ENCODE results near the gene TMEM101. TPM values are rescaled to one million over a fixed set of nuclear protein-coding genes. Genes with fewer than 3 reads are reported as not detected.

Gene TMEM101
- total and polyA plus RNA-seq, 2 donors (not counting 1 experiment from before 2014, with no cell fraction given): 26.0 to 107 TPM

- Histone ChIP-seq H3K79me2 (ENCODE audit: control insufficient read depth, insufficient read depth, low read length) (no peaks in the 10 kb centered on the region), H3K27me3 (ENCODE audit: control insufficient read depth, insufficient read depth, low read length) (no peaks in the 10 kb centered on the region), H2AFZ (ENCODE audit: low read length) (no peak overlapping the region), H3K4me3 (replicated peaks in 1 of 4; ENCODE audit: control extremely low read depth in 1 of 4, insufficient read depth in 1 of 4, low read depth in 3 of 4, low read length in 4 of 4) (no peak overlapping the region), H3K36me3 (ENCODE audit: control insufficient read depth, insufficient read depth, low read length) (no peaks in the 10 kb centered on the region), H3K9ac (ENCODE audit: insufficient read depth, low read length) (no peak overlapping the region), H3K9me3 (ENCODE audit: control insufficient read depth, insufficient read depth, low read depth, low read length) (no peaks in the 10 kb centered on the region), H3K27ac (ENCODE audit: insufficient read depth, low read length) (no peak overlapping the region), H3K4me2 (ENCODE audit: extremely low read depth, insufficient read depth, low read length) (no peak overlapping the region), H3K4me1 (ENCODE audit: control insufficient read depth, extremely low read depth, insufficient read depth, low read length) (peaks cover 8% of the 10 kb centered on the region), H4K20me1 (ENCODE audit: control insufficient read depth, extremely low read depth, insufficient read depth, low read length) (no peaks in the 10 kb centered on the region)
- no peak for DNase-seq (ENCODE audit: low read depth in 2 of 2)
- no peak for TF ChIP-seq EZH2 (IDR thresholded peaks at IDR 0.05; ENCODE audit: low read length, missing control alignments)
- TF ChIP-seq, protein P1, sequence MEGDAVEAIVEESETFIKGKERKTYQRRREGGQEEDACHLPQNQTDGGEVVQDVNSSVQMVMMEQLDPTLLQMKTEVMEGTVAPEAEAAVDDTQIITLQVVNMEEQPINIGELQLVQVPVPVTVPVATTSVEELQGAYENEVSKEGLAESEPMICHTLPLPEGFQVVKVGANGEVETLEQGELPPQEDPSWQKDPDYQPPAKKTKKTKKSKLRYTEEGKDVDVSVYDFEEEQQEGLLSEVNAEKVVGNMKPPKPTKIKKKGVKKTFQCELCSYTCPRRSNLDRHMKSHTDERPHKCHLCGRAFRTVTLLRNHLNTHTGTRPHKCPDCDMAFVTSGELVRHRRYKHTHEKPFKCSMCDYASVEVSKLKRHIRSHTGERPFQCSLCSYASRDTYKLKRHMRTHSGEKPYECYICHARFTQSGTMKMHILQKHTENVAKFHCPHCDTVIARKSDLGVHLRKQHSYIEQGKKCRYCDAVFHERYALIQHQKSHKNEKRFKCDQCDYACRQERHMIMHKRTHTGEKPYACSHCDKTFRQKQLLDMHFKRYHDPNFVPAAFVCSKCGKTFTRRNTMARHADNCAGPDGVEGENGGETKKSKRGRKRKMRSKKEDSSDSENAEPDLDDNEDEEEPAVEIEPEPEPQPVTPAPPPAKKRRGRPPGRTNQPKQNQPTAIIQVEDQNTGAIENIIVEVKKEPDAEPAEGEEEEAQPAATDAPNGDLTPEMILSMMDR (conservative IDR thresholded peaks at IDR 0.05 in 1 of 2, IDR thresholded peaks at IDR 0.05 in 1 of 2; ENCODE audit: low read depth in 1 of 2, low read length in 2 of 2): no peak
Measured at GRCh38 chr17:44001461-44001920, 13.3 kb downstream of the TMEM101 start.

DNA sequence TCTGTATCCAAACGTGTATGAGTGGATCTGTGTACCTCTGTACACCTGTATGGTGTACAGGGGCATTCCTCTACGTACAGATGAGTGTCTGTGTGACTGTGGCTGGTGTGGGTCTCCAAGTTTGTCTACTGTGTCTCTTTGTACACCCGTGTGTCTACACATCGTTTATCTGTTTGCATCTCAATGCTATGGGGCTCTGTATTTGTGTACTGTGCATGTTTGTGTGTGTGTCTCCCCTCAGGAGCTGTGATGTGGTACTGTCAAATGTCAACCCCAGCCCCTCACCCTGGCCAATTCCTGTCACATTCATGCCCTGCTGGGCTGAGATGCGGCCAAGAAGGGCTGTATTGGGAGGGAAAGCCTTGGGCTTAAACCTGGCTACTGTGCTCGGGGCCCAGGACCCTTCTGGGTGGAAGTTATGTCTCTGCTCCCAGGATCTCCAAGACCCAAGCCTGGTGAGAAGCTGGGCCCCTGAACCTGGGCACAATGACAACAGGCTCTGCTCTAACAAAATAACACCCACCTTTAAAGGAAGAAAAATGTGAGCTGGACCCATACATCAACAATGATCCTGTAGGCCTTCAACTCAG, 13.8 kb downstream of the TMEM101 start:
- Histone ChIP-seq H3K36me3 (ENCODE audit: control insufficient read depth, insufficient read depth, low read length) (no peaks in the 10 kb centered on the region), H3K9ac (ENCODE audit: insufficient read depth, low read length) (no peak overlapping the region), H3K4me2 (ENCODE audit: extremely low read depth, insufficient read depth, low read length) (no peak overlapping the region), H2AFZ (ENCODE audit: low read length) (no peak overlapping the region), H3K79me2 (ENCODE audit: control insufficient read depth, insufficient read depth, low read length) (no peaks in the 10 kb centered on the region), H3K27me3 (ENCODE audit: control insufficient read depth, insufficient read depth, low read length) (no peaks in the 10 kb centered on the region), H4K20me1 (ENCODE audit: control insufficient read depth, extremely low read depth, insufficient read depth, low read length) (no peaks in the 10 kb centered on the region), H3K4me3 (replicated peaks in 1 of 4; ENCODE audit: control extremely low read depth in 1 of 4, insufficient read depth in 1 of 4, low read depth in 3 of 4, low read length in 4 of 4) (no peak overlapping the region), H3K27ac (ENCODE audit: insufficient read depth, low read length) (no peak overlapping the region), H3K9me3 (ENCODE audit: control insufficient read depth, insufficient read depth, low read depth, low read length) (no peaks in the 10 kb centered on the region), H3K4me1 (ENCODE audit: control insufficient read depth, extremely low read depth, insufficient read depth, low read length) (peaks cover 8% of the 10 kb centered on the region)
- TF ChIP-seq, protein P1 (conservative IDR thresholded peaks at IDR 0.05 in 1 of 2, IDR thresholded peaks at IDR 0.05 in 1 of 2; ENCODE audit: low read depth in 1 of 2, low read length in 2 of 2): no peak
- no peak for TF ChIP-seq EZH2 (IDR thresholded peaks at IDR 0.05; ENCODE audit: low read length, missing control alignments)
- no peak for DNase-seq (ENCODE audit: low read depth in 2 of 2)

GRCh38 chr17:44000141-44000860, 14.5 kb downstream of the TMEM101 start:
- H3K27ac ChIP-seq (ENCODE audit: insufficient read depth, low read length): no peak overlapping the region
- no peaks in the 10 kb centered on the region for H3K9me3 ChIP-seq (ENCODE audit: control insufficient read depth, insufficient read depth, low read depth, low read length)
- H3K4me3 ChIP-seq (replicated peaks in 1 of 4; ENCODE audit: control extremely low read depth in 1 of 4, insufficient read depth in 1 of 4, low read depth in 3 of 4, low read length in 4 of 4): no peak overlapping the region
- no peak for DNase-seq (ENCODE audit: low read depth in 2 of 2)
- H3K36me3 ChIP-seq (ENCODE audit: control insufficient read depth, insufficient read depth, low read length): no peaks in the 10 kb centered on the region
- H3K79me2 ChIP-seq (ENCODE audit: control insufficient read depth, insufficient read depth, low read length): no peaks in the 10 kb centered on the region
- H3K27me3 ChIP-seq (ENCODE audit: control insufficient read depth, insufficient read depth, low read length): no peaks in the 10 kb centered on the region
- TF ChIP-seq, protein P1 (conservative IDR thresholded peaks at IDR 0.05 in 1 of 2, IDR thresholded peaks at IDR 0.05 in 1 of 2; ENCODE audit: low read depth in 1 of 2, low read length in 2 of 2): no peak
- no peak for TF ChIP-seq EZH2 (IDR thresholded peaks at IDR 0.05; ENCODE audit: low read length, missing control alignments)
- H3K4me1 ChIP-seq (ENCODE audit: control insufficient read depth, extremely low read depth, insufficient read depth, low read length): peaks cover 8% of the 10 kb centered on the region
- no peak overlapping the region for H3K9ac ChIP-seq (ENCODE audit: insufficient read depth, low read length)
- no peaks in the 10 kb centered on the region for H4K20me1 ChIP-seq (ENCODE audit: control insufficient read depth, extremely low read depth, insufficient read depth, low read length)
- H3K4me2 ChIP-seq (ENCODE audit: extremely low read depth, insufficient read depth, low read length): no peak overlapping the region
- no peak overlapping the region for H2AFZ ChIP-seq (ENCODE audit: low read length)

All from fibroblast of lung (primary cell).